ENCODE results near the gene BPIFA3.

BPIFA3 gene

GRCh38 chr20:33211817-33212424, 5.2 kb upstream of the BPIFA3 start:
- no peak for DNase-seq (ENCODE audit: low read depth, low spot score)

- DNase-seq (ENCODE audit: low read depth, low spot score): no peak
Observed at GRCh38 chr20:33224399-33224798, 7.2 kb downstream of the BPIFA3 start.

GRCh38 chr20:33229843-33230242, 12.7 kb downstream of the BPIFA3 start:
- DNase-seq (ENCODE audit: low read depth, low spot score): no peak

- no peak for DNase-seq (ENCODE audit: low read depth, low spot score)
Observed at GRCh38 chr20:33231237-33231636, 14.1 kb downstream of the BPIFA3 start.

GRCh38 chr20:33232486-33233072, 15.4 kb downstream of the BPIFA3 start:
- no peak for DNase-seq (ENCODE audit: low read depth, low spot score)

- no peak for DNase-seq (ENCODE audit: low read depth, low spot score)
Observed at GRCh38 chr20:33233129-33233774, 16.1 kb downstream of the BPIFA3 start.

GRCh38 chr20:33234050-33234449, 16.9 kb downstream of the BPIFA3 start:
- DNase-seq (ENCODE audit: low read depth, low spot score): no peak

GRCh38 chr20:33235696-33236095, 18.5 kb downstream of the BPIFA3 start, which contains the start of gene BPIFA1:
Gene BPIFA1, plus strand, starts transcription at chr20:33235996. Its CDS starts 1,716 bp downstream, at chr20:33237712.
- DNase-seq (ENCODE audit: low read depth, low spot score): no peak

- DNase-seq (ENCODE audit: low read depth, low spot score): no peak
Observed at GRCh38 chr20:33236351-33236750, 19.2 kb downstream of the BPIFA3 start.

GRCh38 chr20:33237989-33238388, 20.8 kb downstream of the BPIFA3 start:
- DNase-seq (ENCODE audit: low read depth, low spot score): no peak

- no peak for DNase-seq (ENCODE audit: low read depth, low spot score)
Observed at GRCh38 chr20:33239418-33239817, 22.3 kb downstream of the BPIFA3 start.

GRCh38 chr20:33239979-33240736, 23.0 kb downstream of the BPIFA3 start:
- DNase-seq (ENCODE audit: low read depth, low spot score): no peak

- DNase-seq (ENCODE audit: low read depth, low spot score): no peak
Observed at GRCh38 chr20:33240923-33241322, 23.8 kb downstream of the BPIFA3 start.

- DNase-seq (ENCODE audit: low read depth, low spot score): no peak
Observed at GRCh38 chr20:33242319-33243100, 25.4 kb downstream of the BPIFA3 start.

- DNase-seq (ENCODE audit: low read depth, low spot score): no peak
Observed at GRCh38 chr20:33246077-33246476, 28.9 kb downstream of the BPIFA3 start.

GRCh38 chr20:33249456-33249855, 32.3 kb downstream of the BPIFA3 start:
- no peak for DNase-seq (ENCODE audit: low read depth, low spot score)

- DNase-seq (ENCODE audit: low read depth, low spot score): no peak
Observed at GRCh38 chr20:33250666-33251065, 33.5 kb downstream of the BPIFA3 start.

- no peak for DNase-seq (ENCODE audit: low read depth, low spot score)
Observed at GRCh38 chr20:33251496-33251895, 34.3 kb downstream of the BPIFA3 start.

GRCh38 chr20:33252460-33252859, 35.3 kb downstream of the BPIFA3 start:
- DNase-seq (ENCODE audit: low read depth, low spot score): no peak

- no peak for DNase-seq (ENCODE audit: low read depth, low spot score)
Observed at GRCh38 chr20:33255005-33255404, 37.9 kb downstream of the BPIFA3 start.

GRCh38 chr20:33257237-33257636, 40.1 kb downstream of the BPIFA3 start:
- DNase-seq (ENCODE audit: low read depth, low spot score): no peak

- no peak for DNase-seq (ENCODE audit: low read depth, low spot score)
Observed at GRCh38 chr20:33259371-33259770, 42.2 kb downstream of the BPIFA3 start.
